ENCODE measurements around the gene ZBTB21.
A peak's percentile ranks its signal among the peaks of the same experiment; 100 is the strongest.

ZBTB21 gene

GRCh38 chr21:42009831-42010506, at the start of gene ZBTB21:
Gene ZBTB21 (minus strand): TSS chr21:42010360. CDS start chr21:41994095, 16,265 bp downstream.
- in situ Hi-C loops (cut with MboI; ENCODE audit: low sequenced_read_pairs, unreplicated experiment): no loop called here
- TF ChIP-seq, protein P1, sequence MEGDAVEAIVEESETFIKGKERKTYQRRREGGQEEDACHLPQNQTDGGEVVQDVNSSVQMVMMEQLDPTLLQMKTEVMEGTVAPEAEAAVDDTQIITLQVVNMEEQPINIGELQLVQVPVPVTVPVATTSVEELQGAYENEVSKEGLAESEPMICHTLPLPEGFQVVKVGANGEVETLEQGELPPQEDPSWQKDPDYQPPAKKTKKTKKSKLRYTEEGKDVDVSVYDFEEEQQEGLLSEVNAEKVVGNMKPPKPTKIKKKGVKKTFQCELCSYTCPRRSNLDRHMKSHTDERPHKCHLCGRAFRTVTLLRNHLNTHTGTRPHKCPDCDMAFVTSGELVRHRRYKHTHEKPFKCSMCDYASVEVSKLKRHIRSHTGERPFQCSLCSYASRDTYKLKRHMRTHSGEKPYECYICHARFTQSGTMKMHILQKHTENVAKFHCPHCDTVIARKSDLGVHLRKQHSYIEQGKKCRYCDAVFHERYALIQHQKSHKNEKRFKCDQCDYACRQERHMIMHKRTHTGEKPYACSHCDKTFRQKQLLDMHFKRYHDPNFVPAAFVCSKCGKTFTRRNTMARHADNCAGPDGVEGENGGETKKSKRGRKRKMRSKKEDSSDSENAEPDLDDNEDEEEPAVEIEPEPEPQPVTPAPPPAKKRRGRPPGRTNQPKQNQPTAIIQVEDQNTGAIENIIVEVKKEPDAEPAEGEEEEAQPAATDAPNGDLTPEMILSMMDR (IDR thresholded peaks at IDR 0.05; ENCODE audit: borderline replicate concordance, control extremely low read depth, extremely low read depth, insufficient read depth, missing control alignments): no peak
- peak; percentile 96 for DNase-seq (ENCODE audit: low spot score)

GRCh38 chr21:42059721-42060120, 49.6 kb upstream of the ZBTB21 start:
- in situ Hi-C loops (cut with MboI; ENCODE audit: low sequenced_read_pairs, unreplicated experiment): no loop called here
- DNase-seq (ENCODE audit: low spot score): no peak
- TF ChIP-seq, protein P1 (IDR thresholded peaks at IDR 0.05; ENCODE audit: borderline replicate concordance, control extremely low read depth, extremely low read depth, insufficient read depth, missing control alignments): no peak

- TF ChIP-seq, protein P1 (IDR thresholded peaks at IDR 0.05; ENCODE audit: borderline replicate concordance, control extremely low read depth, extremely low read depth, insufficient read depth, missing control alignments): no peak
- in situ Hi-C loops (cut with MboI; ENCODE audit: low sequenced_read_pairs, unreplicated experiment): no loop called here
- no peak for DNase-seq (ENCODE audit: low spot score)
Measured at GRCh38 chr21:42059141-42059540, 49.0 kb upstream of the ZBTB21 start.

GRCh38 chr21:42058631-42059111, 48.5 kb upstream of the ZBTB21 start:
- DNase-seq (ENCODE audit: low spot score): no peak
- TF ChIP-seq, protein P1 (IDR thresholded peaks at IDR 0.05; ENCODE audit: borderline replicate concordance, control extremely low read depth, extremely low read depth, insufficient read depth, missing control alignments): no peak
- in situ Hi-C loops (cut with MboI; ENCODE audit: low sequenced_read_pairs, unreplicated experiment): no loop called here

GRCh38 chr21:42057851-42058437, 47.8 kb upstream of the ZBTB21 start:
- TF ChIP-seq, protein P1 (IDR thresholded peaks at IDR 0.05; ENCODE audit: borderline replicate concordance, control extremely low read depth, extremely low read depth, insufficient read depth, missing control alignments): no peak
- in situ Hi-C loops (cut with MboI; ENCODE audit: low sequenced_read_pairs, unreplicated experiment): no loop called here

DNA sequence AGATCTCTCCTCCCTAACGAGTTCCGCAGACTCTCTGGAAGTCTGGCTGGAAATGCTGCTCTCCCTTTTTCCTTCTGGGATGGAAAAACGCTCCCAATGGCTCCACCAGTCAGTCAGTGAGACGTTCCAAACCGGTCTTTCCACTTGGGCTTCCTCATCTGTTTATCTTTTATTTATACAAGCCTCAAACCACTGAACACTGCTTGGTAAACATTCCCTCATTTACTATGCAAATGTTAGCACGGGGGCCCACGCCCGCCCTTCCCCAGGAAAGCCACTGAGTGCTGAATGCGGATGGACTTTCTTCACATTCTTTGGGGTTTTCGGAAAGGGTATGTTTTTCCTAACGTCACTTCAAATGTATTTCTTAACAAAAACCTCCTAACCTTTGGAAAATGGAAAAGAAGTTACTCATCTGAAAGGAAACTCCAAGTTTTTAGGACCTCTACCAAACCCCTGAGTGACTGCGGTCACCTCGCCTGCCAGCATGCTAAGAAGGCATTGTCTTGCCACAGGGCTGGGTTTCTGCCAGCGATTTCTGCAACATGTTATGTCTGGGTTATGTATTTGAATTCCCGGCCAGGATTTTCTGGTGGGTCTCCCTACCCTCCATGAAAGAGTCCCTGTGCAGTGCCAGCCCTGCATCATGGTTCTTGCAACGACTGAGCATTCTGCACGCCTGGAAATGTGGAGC, 47.0 kb upstream of the ZBTB21 start:
- TF ChIP-seq, protein P1 (IDR thresholded peaks at IDR 0.05; ENCODE audit: borderline replicate concordance, control extremely low read depth, extremely low read depth, insufficient read depth, missing control alignments): no peak
- no peak for DNase-seq (ENCODE audit: low spot score)

More at GRCh38 chr21:42057851-42058437, 47.8 kb upstream of the ZBTB21 start:
- no peak for DNase-seq (ENCODE audit: low spot score)

More for the DNA sequence above, 47.0 kb upstream of the ZBTB21 start:
- in situ Hi-C loops (cut with MboI; ENCODE audit: low sequenced_read_pairs, unreplicated experiment): no loop called here
